ENCODE measurements around the gene FOXP1.

The FOXP1 gene

GRCh38 chr3:70914862-70915261, 668.7 kb downstream of the FOXP1 start:
- TF ChIP-seq CTCF (IDR thresholded peaks at IDR 0.05; ENCODE audit: control extremely low read depth, extremely low read depth, low read depth, missing control alignments), result no peak

GRCh38 chr3:70911719-70912118, 671.8 kb downstream of the FOXP1 start:
- DNase-seq (ENCODE audit: extremely low spot score), result no peak
- POLR2A ChIA-PET, result no interaction called here
- TF ChIP-seq CTCF (IDR thresholded peaks at IDR 0.05; ENCODE audit: control extremely low read depth, extremely low read depth, low read depth, missing control alignments), result no peak
- CTCF ChIA-PET, result no interaction called here

More at GRCh38 chr3:70914862-70915261, 668.7 kb downstream of the FOXP1 start:
- ChIA-PET CTCF (no interaction called here), POLR2A (no interaction called here)
- DNase-seq (ENCODE audit: extremely low spot score), result no peak

DNA sequence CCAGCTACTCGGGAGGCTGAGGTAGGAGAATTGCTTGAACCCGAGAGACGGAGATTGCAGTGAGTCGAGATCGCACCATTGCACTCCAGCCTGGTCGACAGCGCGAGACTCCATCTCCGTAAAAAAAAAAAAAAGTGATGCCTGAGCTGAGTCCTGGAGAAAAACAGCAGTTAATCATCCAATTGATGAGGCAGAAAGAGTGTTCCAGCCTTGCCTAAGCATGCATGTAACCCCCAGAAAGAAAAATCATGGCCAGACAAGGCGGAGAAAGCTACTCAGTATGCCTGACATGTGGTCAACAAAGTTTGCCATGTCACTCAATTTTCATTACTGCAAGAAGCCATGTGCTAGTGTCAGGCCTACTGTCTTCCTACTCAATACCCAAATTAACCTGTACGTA, 678.0 kb downstream of the FOXP1 start:
- no peak for DNase-seq (ENCODE audit: extremely low spot score)
- TF ChIP-seq CTCF (IDR thresholded peaks at IDR 0.05; ENCODE audit: control extremely low read depth, extremely low read depth, low read depth, missing control alignments), result no peak
- CTCF ChIA-PET, result interaction anchor here (1.0 to 1.1 kb wide), 2 partner anchors 16 to 52 kb away, joined by 3 read pairs; no protein-coding TSS in a partner anchor
- POLR2A ChIA-PET, result no interaction called here

Measured in GM10248 (cell line).